Fibroblast of the conjunctiva (primary cell): Measurements from ENCODE around the gene GRIK5.

Experiments used
- DNase-seq: peaks from one replicate; pipeline ENCODE4 v3.0.0-alpha.2; 2010; ENCODE audit warnings: low read depth

Gene GRIK5

DNA sequence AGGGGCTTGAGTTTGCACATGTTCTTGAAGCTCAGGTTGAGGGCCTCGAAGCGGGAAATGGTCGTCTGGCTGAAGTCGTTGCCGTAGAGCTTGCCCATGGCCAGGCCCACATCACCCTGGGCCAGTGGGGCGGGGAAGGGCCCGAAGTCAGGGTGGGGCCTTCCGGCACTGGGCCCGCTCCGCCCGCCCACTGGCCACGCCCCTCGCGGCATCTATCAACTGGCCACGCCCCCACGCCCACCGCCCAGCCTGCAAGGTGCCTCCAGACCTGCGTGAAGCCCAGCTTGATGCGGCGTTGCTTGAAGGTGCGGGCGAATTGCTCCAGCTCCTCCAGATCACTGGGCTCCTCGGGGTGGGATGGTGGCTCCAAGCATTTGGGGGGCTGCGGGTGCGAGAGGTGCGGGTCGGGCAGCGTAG lies 25.8 kb upstream of the GRIK5 start:
- DNase-seq = no peak

DNA sequence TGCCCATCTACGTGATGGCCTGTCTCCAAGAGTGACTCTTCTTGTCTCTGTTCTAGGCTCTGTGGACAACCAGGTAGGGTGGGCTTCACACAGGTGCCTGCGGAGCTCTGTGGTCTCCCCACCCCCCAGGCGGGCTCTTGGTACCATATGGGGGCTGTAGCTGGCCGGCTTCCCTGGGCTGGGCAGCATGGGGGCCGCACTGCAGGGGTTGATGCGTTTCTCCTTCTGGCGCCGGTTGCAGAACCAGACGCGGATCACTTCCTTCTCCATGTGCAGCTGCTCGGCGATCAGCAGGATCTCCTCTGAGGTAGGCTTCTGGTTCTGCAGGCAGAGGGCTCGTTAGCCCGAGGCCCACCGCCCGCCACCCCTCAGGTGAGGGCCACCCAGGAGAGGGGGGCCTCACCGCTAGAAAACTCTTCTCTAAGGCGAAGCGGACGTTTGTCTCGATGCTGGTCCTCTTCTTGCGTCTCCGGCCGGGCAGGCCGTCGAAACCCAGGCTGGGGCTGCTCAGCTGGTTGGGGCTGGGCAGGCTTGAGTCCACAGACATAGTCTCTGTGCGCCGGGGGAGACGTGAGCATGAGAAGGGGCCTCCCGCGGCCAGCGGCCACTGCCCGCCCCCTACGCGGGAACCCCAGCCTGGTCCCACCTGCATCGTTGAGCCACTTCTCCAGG lies 25.3 kb upstream of the GRIK5 start:
- DNase-seq = no peak

DNA sequence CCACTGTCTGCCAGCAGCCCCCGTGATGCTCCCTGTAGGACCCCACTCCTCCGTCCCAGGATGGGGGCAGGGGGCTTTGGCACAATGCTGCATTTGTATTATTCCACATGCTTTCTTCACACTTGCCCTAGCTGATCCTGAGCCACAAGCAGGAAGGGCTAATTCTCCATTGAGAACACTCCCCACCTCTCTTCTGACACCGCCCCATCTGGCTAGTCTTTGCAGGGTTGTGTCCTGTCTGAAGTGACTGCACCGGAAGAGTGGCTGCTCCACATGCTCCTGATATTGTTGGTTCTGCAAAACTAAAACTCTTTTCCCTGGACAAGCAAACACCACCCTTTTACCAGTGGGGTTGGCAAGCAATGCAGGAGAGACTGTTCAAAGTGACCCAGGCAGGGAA lies 23.9 kb upstream of the GRIK5 start:
- no peak for DNase-seq

DNA sequence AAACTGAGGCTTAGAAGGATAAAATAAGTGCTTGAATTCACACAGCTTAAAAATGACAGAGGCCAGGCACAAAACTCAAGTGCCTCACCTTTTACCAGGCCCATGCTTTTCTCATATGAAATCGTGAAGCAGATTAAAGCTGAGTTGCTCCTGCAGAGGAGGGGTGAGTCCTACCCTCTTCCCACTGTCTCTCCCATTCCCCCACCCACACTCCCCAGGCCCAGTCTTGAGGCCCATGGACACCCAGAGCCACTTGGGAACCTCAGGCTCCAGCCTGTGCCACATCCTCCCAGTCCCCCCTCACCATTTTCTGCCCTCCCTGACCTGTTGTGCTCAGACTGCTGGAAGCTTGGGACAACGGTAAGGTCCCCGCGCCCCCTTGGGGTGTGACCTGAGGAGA lies 23.5 kb upstream of the GRIK5 start:
- DNase-seq = no peak

DNA sequence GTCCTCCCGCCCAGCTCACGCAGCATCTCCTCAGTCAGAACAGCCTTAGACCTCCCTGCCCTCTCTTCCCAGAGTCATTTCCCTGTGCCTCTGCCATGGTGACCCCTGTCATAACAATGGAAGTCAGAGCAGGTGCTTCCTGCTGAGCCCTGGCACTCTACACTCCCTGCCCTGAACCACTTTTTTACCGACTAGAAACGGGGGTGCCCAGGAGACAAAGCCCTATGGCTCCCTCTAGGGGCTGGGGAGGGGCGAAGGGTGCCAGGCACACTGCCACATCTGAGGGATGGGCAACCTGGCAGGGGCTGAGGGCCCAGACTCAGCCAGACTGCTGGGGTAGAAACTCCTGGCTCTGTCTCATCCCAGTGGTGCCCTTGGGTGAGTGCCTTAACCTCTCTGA lies 22.3 kb upstream of the GRIK5 start:
- no peak for DNase-seq

DNA sequence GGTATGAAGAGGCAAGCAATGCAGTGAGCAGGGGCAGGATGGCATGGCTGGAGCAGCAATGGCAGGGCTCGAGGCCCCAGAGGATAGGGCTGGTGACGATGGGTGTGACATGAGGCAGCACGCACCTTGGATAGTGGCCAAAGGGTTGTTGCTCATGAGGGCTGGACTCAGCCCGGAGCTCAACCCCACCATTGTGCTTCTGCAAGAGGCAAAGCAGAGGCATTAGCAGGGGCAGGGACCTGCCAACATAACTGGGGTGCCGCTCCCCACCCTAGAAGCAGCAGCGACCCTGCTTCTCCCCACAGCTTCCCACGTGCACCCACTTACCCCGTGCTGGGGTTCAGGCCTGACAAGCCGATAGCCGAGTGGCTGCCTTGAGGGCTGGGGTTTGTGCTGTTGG lies 21.7 kb upstream of the GRIK5 start:
- no peak for DNase-seq

DNA sequence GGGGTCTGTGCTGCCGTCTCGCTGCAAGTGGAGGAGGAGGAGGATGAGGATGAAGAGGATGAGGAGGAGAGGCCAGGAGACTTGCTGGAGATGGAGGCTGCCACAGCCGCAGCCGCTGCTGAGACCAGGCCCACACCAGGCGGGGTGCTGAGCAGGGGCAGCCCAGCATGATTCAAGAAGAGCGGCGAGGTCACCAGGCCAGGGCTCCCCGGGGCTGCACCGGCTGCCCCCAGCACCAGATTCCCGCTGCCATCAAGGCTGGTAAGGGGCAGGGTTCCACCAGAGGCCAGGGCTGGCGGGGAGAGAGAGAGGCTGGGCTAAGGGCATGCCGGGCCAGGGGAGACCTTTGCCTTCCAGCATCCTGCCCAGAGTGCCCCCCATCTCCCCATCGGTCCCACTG lies 21.3 kb upstream of the GRIK5 start:
- no peak for DNase-seq

DNA sequence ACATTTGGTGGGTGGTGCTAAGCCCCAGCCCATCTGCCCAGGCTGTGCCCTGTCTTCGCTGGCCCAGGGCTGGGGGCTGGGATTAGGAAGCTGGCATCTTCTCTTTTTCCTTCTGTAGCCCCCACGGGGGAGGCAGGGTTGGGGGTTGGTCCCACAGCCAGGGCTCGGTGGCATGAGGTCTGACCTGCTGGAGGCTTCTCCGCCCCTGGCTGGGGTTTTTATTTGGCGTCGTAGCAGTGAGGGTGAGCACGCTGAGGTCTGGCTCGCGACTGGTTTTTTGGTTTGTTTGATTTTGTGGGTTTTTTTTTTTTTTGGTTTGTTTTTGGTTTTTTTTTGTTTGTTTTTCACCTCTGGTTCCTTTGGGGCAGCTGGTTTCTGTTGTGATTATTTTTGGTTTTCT lies 20.7 kb upstream of the GRIK5 start:
- no peak for DNase-seq

DNA sequence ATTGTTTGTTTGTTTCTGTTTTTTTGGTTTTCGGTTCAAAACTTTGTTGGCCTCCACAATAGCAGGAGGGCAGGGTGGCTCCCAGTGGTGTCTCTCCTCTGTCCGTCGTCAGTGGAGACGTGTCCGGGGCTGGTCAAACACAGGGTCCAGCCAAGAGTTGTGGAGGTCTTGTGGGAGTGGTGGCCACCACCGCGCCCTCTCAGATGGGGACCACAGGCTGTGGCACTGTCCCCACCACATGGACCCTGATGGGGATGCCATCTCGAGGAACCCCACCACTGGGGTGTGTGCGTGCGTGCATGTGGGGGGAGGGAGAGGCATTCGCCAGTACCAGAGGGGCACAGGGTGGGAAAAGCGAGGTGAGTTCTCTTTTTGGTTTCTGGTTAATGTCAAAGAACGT lies 19.8 kb upstream of the GRIK5 start:
- DNase-seq = no peak

DNA sequence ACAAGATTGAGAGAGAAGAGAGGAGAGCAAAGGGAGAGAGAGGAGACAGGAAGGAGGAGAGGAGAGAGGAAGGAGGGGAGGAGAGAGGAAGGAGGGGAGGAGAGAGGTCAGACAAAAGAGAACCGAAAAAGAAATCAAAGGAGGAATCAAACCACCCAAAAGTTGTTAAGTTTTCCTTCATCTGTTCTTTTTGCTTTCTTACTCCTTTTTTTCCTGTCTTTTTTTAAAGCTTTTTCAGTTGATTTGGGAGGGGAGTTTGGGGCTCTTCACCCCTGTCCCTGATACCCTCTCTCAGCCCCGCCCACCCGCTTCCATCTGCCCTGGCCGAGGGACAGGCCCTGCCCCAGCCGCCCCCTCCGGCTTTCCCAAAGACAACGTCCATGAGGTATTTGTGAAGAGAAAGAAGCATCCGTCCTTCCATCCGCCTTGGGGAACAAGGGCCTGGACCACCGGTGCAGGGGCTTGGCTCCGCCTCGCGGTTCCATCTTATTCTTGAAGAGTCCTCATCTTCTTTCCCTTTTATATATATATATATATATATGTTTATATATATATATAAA lies 19.3 kb upstream of the GRIK5 start:
- DNase-seq = no peak

DNA sequence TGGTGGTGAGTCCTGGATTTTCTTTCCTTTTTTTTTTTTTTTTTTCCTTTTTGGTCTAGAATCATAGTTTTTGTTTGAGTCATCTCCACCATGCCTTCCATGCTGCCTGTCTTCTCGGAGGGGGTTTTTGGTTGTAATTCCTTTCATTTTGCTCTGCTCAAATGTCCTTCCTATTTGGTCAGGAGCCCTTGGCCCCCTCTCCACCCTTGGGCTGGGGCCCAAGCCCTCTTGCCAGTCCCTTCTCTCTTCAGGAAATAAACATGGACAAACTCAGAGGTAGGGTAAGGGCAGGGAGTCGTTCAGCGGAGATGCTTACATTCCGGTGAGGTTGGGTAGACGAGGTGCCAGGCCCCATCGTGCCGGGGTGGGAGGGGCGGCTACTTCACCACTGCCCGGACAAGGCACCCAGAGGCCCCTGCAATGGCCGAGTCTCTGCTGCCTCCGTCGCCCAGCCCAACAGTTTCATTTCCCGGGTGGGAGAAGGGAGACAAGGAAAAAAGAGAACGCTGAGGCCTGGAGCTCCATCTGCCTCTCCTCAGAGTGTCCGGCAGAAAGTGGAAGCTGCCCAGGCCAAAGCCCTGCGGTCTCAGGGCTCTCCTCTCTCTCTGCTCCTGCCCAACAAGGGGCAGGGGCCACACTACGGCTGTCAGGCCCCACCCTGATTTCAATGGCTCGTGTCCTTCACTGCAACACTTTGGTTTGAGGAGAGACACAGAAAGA lies 18.6 kb upstream of the GRIK5 start:
- peak; percentile 39 for DNase-seq

DNA sequence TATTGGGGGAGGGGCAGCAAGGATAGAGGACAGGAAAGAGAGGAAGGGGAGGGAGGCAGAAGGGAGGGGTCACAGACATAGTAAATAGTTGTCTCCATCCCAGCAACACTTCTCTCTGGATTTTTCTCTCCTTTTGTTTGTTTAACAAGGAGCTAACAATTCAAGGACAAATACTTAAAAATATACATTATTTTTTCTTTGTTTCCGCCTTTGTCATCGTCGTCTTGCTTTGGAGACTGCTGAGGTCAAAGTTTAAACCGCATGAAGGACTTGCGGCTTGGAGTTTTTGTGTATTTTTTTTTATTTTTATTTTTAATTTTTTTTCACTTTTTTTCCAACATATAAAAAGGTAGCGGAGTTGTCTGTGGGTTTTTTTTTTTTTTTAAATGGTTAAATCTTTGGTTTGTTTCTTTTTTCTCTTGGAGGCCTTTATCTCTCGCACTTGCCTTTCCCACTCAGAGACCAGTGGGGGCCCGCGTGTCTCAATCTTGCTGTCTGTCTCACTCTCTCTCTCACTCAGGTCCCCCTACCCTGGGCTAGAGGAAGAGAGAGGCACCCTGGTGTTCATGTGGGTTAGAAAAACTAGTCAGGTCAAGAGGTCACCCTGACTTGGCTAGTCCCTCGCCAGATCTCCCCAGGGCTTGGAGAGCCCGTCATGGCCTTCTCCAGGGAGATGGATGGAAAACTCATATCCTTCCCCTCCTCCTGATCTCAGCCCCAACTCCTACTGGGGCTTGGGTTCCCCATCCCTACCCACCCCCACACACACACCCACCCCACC lies 17.0 kb upstream of the GRIK5 start:
- no peak for DNase-seq

DNA sequence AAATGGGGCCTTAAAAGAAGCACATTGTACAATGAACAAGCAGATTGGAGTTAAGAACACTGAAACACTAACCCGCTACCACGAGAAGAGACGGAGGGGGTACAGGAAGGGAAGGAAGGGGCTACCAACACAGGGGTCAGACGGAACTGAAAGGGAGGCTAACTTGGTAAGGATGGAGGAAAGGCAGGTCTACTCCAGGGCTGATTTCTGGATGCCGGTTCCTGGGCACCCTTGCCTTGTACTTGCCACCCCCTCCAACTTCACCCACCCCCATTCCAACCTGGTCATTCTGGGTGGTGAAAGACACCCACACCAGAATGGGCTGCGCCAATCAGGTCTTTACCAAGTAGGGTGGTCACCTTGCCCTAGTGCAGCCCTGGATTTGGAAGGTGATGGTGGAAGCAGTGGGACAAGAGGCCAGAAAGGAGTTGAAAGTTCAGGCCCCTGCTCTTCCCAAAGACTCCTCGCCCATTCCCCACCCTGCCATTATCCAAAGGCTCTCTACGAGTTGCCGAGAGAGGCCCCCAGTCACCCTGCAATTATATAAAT lies 16.3 kb upstream of the GRIK5 start:
- no peak for DNase-seq

DNA sequence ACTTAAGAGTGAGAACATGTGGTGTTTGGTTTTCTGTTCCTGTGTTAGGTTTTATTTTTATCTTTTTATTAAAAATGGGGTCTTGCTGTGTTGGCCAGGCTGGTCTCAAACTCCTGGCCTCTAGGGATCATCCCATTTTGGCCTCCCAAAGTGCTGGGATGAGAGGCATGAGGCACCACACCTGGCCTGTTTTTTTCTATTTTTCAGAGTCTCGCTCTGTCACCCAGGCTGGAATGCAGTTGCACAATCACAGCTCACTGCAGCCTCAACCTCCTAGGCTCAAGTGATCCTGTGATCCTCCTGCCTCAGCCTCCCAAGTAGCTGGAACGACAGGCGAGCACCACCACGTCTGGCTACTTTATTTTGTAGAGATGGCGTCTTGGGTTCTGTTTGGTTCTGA lies 13.5 kb upstream of the GRIK5 start:
- no peak for DNase-seq

DNA sequence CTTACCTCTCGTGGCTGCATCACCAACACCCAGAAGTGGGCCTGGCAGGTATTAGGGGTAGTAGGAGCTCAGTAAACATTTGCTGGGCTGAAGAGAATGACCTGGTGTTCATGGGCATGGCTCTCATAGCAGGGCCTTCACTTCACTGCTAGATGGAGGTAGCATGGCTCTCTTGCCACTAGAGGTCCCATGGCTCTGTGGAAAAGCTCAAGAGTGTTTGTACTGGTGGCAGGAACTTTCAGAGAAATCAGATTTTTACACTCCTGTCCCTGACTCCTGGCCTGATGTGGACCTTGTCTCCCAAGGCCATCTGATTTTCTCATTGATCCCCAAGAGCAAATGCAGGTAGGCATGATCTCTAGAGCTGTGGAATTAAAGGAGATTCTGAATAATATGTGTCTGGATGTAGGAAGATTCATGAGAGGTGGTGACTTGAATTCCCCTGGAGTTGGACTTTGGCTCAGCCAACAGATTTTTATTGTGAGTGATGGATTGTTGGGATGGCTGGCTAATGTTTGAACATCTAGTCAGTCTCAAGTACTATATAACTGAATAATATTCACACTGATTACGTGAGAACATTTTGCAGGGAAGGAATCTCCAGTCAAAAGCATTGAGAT lies 11.7 kb upstream of the GRIK5 start:
- DNase-seq = peak; percentile 12

DNA sequence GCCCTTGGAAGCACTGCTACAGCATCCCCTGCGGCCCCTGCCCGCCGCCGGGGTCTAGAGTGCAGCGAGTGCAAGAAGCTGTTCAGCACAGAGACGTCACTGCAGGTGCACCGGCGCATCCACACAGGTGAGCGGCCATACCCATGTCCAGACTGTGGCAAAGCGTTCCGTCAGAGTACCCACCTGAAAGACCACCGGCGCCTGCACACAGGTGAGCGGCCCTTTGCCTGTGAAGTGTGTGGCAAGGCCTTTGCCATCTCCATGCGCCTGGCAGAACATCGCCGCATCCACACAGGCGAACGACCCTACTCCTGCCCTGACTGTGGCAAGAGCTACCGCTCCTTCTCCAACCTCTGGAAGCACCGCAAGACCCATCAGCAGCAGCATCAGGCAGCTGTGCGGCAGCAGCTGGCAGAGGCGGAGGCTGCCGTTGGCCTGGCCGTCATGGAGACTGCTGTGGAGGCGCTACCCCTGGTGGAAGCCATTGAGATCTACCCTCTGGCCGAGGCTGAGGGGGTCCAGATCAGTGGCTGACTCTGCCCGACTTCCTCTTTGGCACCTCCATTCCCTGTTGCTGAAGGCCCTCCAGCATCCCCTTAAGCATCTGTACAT lies 10.9 kb upstream of the GRIK5 start:
- DNase-seq = no peak

DNA sequence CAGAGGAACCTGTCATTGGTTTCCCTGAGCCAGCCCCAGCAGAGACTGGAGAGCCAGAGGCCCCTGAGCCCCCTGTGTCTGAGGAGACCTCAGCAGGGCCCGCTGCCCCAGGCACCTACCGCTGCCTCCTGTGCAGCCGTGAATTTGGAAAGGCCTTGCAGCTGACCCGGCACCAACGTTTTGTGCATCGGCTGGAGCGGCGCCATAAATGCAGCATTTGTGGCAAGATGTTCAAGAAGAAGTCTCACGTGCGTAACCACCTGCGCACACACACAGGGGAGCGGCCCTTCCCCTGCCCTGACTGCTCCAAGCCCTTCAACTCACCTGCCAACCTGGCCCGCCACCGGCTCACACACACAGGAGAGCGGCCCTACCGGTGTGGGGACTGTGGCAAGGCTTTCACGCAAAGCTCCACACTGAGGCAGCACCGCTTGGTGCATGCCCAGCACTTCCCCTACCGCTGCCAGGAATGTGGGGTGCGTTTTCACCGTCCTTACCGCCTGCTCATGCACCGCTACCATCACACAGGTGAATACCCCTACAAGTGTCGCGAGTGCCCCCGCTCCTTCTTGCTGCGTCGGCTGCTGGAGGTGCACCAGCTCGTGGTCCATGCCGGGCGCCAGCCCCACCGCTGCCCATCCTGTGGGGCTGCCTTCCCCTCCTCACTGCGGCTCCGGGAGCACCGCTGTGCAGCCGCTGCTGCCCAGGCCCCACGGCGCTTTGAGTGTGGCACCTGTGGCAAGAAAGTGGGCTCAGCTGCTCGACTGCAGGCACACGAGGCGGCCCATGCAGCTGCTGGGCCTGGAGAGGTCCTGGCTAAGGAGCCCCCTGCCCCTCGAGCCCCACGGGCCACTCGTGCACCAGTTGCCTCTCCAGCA lies 10.1 kb upstream of the GRIK5 start:
- no peak for DNase-seq

DNA sequence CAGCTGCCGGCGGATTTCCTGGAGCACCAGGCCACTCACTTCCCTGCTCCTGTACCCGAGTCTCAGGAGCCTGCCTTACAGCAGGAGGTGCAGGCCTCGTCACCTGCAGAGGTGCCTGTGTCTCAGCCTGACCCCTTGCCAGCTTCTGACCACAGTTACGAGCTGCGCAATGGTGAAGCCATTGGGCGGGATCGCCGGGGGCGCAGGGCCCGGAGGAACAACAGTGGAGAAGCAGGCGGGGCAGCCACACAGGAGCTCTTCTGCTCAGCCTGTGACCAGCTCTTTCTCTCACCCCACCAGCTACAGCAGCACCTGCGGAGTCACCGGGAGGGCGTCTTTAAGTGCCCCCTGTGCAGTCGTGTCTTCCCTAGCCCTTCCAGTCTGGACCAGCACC lies 9.3 kb upstream of the GRIK5 start:
- no peak for DNase-seq

DNA sequence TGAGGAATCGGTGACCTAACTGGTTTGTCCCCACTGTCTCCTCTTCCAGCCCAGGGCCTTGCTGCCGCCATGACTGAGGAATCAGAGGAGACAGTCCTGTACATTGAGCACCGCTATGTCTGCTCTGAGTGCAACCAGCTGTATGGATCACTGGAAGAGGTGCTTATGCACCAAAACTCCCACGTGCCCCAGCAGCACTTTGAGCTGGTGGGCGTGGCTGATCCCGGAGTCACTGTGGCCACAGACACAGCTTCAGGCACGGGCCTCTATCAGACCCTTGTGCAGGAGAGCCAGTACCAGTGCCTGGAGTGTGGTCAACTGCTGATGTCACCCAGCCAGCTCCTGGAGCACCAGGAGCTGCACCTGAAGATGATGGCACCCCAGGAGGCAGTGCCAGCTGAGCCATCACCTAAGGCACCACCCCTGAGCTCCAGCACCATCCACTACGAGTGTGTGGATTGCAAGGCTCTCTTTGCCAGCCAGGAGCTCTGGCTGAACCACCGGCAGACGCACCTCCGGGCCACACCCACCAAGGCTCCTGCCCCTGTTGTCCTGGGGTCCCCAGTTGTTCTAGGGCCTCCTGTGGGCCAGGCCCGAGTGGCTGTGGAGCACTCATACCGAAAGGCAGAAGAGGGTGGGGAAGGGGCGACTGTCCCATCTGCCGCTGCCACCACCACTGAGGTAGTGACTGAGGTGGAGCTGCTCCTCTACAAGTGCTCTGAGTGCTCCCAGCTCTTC lies 8.7 kb upstream of the GRIK5 start:
- DNase-seq = no peak

DNA sequence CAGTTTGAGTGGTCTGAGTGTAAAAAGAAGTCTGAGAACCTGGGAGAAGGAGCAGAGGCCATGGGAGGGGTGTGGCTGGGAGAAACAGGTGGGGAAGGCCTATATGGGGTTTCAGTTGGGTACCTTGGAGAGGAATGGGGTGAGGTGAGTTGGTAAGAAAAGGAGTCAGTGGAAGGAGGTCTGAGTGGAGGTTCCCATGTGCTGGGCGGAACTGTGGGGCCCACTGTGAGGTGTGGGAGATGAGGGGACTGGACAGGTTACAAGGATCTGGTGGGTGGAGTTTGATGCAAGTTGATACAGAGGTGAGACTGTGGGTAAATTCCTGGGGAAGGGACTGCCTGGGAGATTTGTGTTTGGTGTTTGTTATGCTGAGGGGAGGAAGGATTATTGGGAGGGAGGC lies 8.1 kb upstream of the GRIK5 start:
- no peak for DNase-seq
